HepG2 (cell line): ENCODE measurements around the gene P2RY6. TPM values are rescaled to one million over a fixed set of nuclear protein-coding genes. Genes with fewer than 3 reads are reported as not detected.

Experiments used
- ATAC-seq: fragments of 200-7000 bp; cut with Tn5 transposase; 3 replicates; pipeline ENCODE4 v1.9.1; 2020; ENCODE audit warnings: mild to moderate bottlenecking, moderate library complexity
- BruUV-seq: library from RNA; stranded (reverse); fragments of 400-500 nt; replicated peaks from 2 replicates; lab custom pipeline; 2021; lab: Mats Ljungman, UMichigan
- CTCF ChIA-PET: fragments of 300-600 bp; formaldehyde crosslinking; extraction: SDS; loops from one replicate; lab custom pipeline; 2021; ENCODE audit warnings: low total read pairs, inconsistent platforms, low intra/inter-chr PET ratio; lab: Yijun Ruan, JAX
- POLR2A ChIA-PET: fragments of 350-600 bp; sonication (Branson Sonifier 250); formaldehyde crosslinking; loops from one replicate; lab custom pipeline; 2020; ENCODE audit warnings: antibody characterized with exemption, inconsistent platforms; lab: Yijun Ruan, JAX
- DNase-seq: peaks from one replicate; pipeline ENCODE4 v3.0.0-alpha.2; 2015; ENCODE audit warnings: low spot score
- FAIRE-seq: peaks from 3 replicates; lab custom pipeline; 2011; peaks lifted over from hg19 to GRCh38; lab: Jason Lieb, UNC
- H2AFZ ChIP-seq: one replicate; pipeline ENCODE4 v1.6.1; 2011; ENCODE audit warnings: low read length, inconsistent platforms
- H3K27ac ChIP-seq: fragments of 300-600 bp; 3 replicates; pipeline ENCODE4 v1.8.0; 2011; ENCODE audit warnings: mixed run types, mild to moderate bottlenecking, mixed read lengths, low read length, inconsistent platforms; ENCODE audit not compliant: insufficient read depth; ENCODE audit errors: extremely low read length
- H3K27me3 ChIP-seq, 2 experiments: fragments of 200-600 bp in 1 of 2; 2 replicates in 1 of 2; 3 replicates in 1 of 2; pipeline versions ENCODE4 v1.6.0 to v1.8.0; 2011; ENCODE audit warnings: low read length in 2 of 2, mild to moderate bottlenecking in 2 of 2, moderate library complexity in 2 of 2, inconsistent platforms in 1 of 2; ENCODE audit not compliant: insufficient read depth in 2 of 2, control insufficient read depth in 1 of 2
- H3K36me3 ChIP-seq, 2 experiments: fragments of 200-600 bp in 1 of 2; replicated peaks in 1 of 2; 2 replicates in 1 of 2; 3 replicates in 1 of 2; pipeline versions ENCODE4 v1.5.1 to v1.8.0; 2011; ENCODE audit warnings: low read length in 2 of 2, inconsistent platforms in 1 of 2; ENCODE audit not compliant: insufficient read depth in 2 of 2, control insufficient read depth in 1 of 2
- H3K4me1 ChIP-seq: 2 replicates; pipeline ENCODE4 v1.5.1; 2012; ENCODE audit warnings: low read length, inconsistent platforms; ENCODE audit not compliant: insufficient read depth
- H3K4me2 ChIP-seq: 2 replicates; pipeline ENCODE4 v1.6.0; 2011; ENCODE audit warnings: low read depth, low read length, inconsistent platforms
- H3K4me3 ChIP-seq, 3 experiments: fragments of 200-600 bp in 1 of 3; sonication (generic), shearing (Covaris generic) in 1 of 3; replicated peaks in 1 of 3; 2 replicates each; pipeline ENCODE4 v1.5.1; 2011 to 2016; ENCODE audit warnings: low read length in 3 of 3, inconsistent platforms in 2 of 3, low read depth in 2 of 3, mild to moderate bottlenecking in 2 of 3, control low read depth in 1 of 3, mixed read lengths in 1 of 3; ENCODE audit not compliant: insufficient read depth in 1 of 3
- H3K79me2 ChIP-seq: one replicate; pipeline ENCODE4 v1.6.1; 2011; ENCODE audit warnings: low read length, inconsistent platforms; ENCODE audit not compliant: insufficient read depth
- H3K9ac ChIP-seq: 2 replicates; pipeline ENCODE4 v1.6.0; 2011; ENCODE audit warnings: mild to moderate bottlenecking, low read depth, low read length, inconsistent platforms; ENCODE audit not compliant: insufficient read depth
- H3K9me3 ChIP-seq: 2 replicates; pipeline ENCODE4 v1.5.1; 2012; ENCODE audit warnings: mild to moderate bottlenecking, low read length
- H4K20me1 ChIP-seq: 2 replicates; pipeline ENCODE4 v1.6.0; 2011; ENCODE audit warnings: inconsistent platforms, mild to moderate bottlenecking, low read length, moderate library complexity; ENCODE audit not compliant: insufficient read depth
- HOMEZ ChIP-seq: IDR thresholded peaks from 2 replicates; pipeline ENCODE4 v1.6.1; 2016; ENCODE audit warnings: low read depth
- HOXA7 ChIP-seq: sonication (generic); formaldehyde crosslinking; IDR thresholded peaks from 2 replicates; pipeline ENCODE4 v1.8.1; 2022; ENCODE audit warnings: mild to moderate bottlenecking, missing genetic modification reagents, moderate library complexity
- KDM1A ChIP-seq: IDR thresholded peaks from 2 replicates; pipeline ENCODE4 v1.6.1; 2016; ENCODE audit warnings: missing compliant biosample characterization
- SNRNP70 ChIP-seq: fragments of 200-400 bp; formaldehyde crosslinking; IDR thresholded peaks from 2 replicates; pipeline ENCODE4 v1.6.1; 2017; ENCODE audit warnings: mild to moderate bottlenecking, low read depth, low read length, moderate library complexity
- STAT6 ChIP-seq: sonication (generic); formaldehyde crosslinking; IDR thresholded peaks from 2 replicates; pipeline ENCODE4 v1.4.0; 2020; ENCODE audit warnings: missing genetic modification reagents, mild to moderate bottlenecking, borderline replicate concordance
- TMF1 ChIP-seq: sonication (generic); formaldehyde crosslinking; IDR thresholded peaks from 2 replicates; pipeline ENCODE4 v1.8.1; 2022; ENCODE audit warnings: low read depth, missing genetic modification reagents
- ZFP36 ChIP-seq: fragments of 150-350 bp; IDR thresholded peaks from 2 replicates; pipeline ENCODE4 v1.6.1; 2018; ENCODE audit warnings: borderline replicate concordance, low read length, low read depth; ENCODE audit not compliant: partially characterized antibody
- ZNF784 ChIP-seq: sonication (generic); formaldehyde crosslinking; IDR thresholded peaks from 2 replicates; pipeline ENCODE4 v1.5.1; 2020; ENCODE audit warnings: missing genetic modification reagents, mild to moderate bottlenecking, borderline replicate concordance
- WGBS: methylation state at CpG from one replicate; pipeline ENCODE4 v1.1.6; 2017; ENCODE audit warnings: low lambda C conversion rate; 5-methylcytosine and 5-hydroxymethylcytosine counted together
- in situ Hi-C: cut with HindIII; loops from 2 replicates; pipeline ENCODE4 v1.10.0; 2017; ENCODE audit warnings: low pct_unique_long_range_greater_than_20kb; ENCODE audit not compliant: extremely low pct_ligation_motif_present
- intact Hi-C: fragments of 100-400 bp; cut with micrococcal nuclease; formaldehyde crosslinking; loops from one replicate; pipeline ENCODE4 v1.10.0; 2022; ENCODE audit not compliant: unreplicated experiment
- polyA plus RNA-seq, 8 experiments: library from polyadenylated mRNA; depleted of rRNA in 3 of 8; stranded (reverse) in 7 of 8; unstranded in 1 of 8; fragments of >200 nt; fragmentation: Illumina TruSeq in 4 of 8; extraction: Trizol in 4 of 8; gene quantifications; 2 replicates each; pipeline versions ENCODE4 v1.2.1 to v1.2.3, GENCODE V29; 2011 to 2016; ENCODE audit warnings: low read depth in 4 of 8, missing spikeins in 1 of 8, mixed read lengths in 1 of 8; ENCODE audit not compliant: insufficient read depth in 1 of 8
- total RNA-seq, 5 experiments: library from RNA; depleted of rRNA; stranded (reverse); fragments of >200 nt; fragmentation: Illumina TruSeq; extraction: Trizol; gene quantifications; 2 replicates each; pipeline ENCODE4 v1.2.3, GENCODE V29; 2016; ENCODE audit warnings: low read depth in 1 of 5
- TF ChIP-seq, protein P1 (sequence below): sonication (generic); formaldehyde crosslinking; conservative IDR thresholded peaks from 2 replicates; pipeline ENCODE4 v1.8.1; 2023; ENCODE audit warnings: missing genetic modification reagents

The P2RY6 gene
- total and polyA plus RNA-seq, 2 of the 13 experiments (the other 11 are each of a cell fraction or from before 2014, with no cell fraction given), result 0.09 to 0.29 TPM

GRCh38 chr11:73338279-73338678 lies 66.1 kb downstream of the P2RY6 start (continued):
- TF ChIP-seq, protein P1, sequence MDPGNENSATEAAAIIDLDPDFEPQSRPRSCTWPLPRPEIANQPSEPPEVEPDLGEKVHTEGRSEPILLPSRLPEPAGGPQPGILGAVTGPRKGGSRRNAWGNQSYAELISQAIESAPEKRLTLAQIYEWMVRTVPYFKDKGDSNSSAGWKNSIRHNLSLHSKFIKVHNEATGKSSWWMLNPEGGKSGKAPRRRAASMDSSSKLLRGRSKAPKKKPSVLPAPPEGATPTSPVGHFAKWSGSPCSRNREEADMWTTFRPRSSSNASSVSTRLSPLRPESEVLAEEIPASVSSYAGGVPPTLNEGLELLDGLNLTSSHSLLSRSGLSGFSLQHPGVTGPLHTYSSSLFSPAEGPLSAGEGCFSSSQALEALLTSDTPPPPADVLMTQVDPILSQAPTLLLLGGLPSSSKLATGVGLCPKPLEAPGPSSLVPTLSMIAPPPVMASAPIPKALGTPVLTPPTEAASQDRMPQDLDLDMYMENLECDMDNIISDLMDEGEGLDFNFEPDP (CRISPR knock-in tag), result no peak
- TF ChIP-seq TMF1 (no peak), ZNF784 (CRISPR knock-in tag) (no peak), HOXA7 (no peak), KDM1A (CRISPR knock-in tag) (no peak)

DNA sequence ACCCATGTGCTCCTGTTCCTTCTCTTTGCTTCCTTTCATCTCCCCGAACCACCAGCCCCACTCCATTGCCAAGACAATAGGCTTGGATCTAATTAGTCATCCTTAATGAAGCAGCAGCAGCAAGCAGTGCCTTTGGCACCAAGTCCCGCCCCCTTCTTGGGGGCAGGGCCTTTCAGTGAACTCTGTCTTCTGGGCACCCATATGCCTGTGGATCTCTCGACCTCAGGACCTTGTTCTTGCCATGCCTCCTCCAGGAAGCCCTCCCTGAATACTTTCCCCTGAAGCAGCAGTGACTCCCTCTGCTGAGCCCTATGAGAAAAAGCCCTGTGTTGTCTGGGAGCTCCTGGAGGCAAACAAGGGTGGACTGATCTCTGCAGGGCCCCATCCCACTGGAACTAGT lies 68.0 kb downstream of the P2RY6 start:
- Histone ChIP-seq H3K36me3 (peaks cover 6 to 38% of the 10 kb centered on the region in 2 experiments; a peak in 4 of 5 replicates), H2AFZ (no peak overlapping the region), H3K79me2 (peaks cover 14% of the 10 kb centered on the region), H3K4me1 (peaks cover 11% of the 10 kb centered on the region), H3K27me3 (no peaks in the 10 kb centered on the region), H3K9ac (no peak overlapping the region), H3K4me3 (no peak overlapping the region), H3K9me3 (no peaks in the 10 kb centered on the region), H3K4me2 (no peak overlapping the region), H3K27ac (no peak overlapping the region), H4K20me1 (peaks cover 17% of the 10 kb centered on the region)
- in situ Hi-C loops, result loop anchor here (5.0 kb wide), 1 partner anchor 33 kb away; the partner anchor contains the start of gene ARHGEF17
- TF ChIP-seq ZFP36 (peak; percentile 78), STAT6 (CRISPR knock-in tag) (no peak), HOMEZ (CRISPR knock-in tag) (no peak), SNRNP70 (no peak)
- intact Hi-C loops, result no loop called here
- POLR2A ChIA-PET, result no interaction called here
- FAIRE-seq (no peak), DNase-seq (no peak), ATAC-seq (no peak)
- 89% methylated on average over 3 of the region's 3 CpGs for WGBS
- CTCF ChIA-PET, result no interaction called here
- no TSS peak for BruUV-seq
